ENCODE data around the gene SLC1A3. TPM values are rescaled to one million over a fixed set of nuclear protein-coding genes. Genes with fewer than 3 reads are reported as not detected.

SLC1A3 gene
- total and polyA plus RNA-seq, 11 donors, result 49.5 to 153 (median 66.1) TPM

GRCh38 chr5:36710039-36710438 is 103.6 kb downstream of the SLC1A3 start:
- H3K27ac ChIP-seq, result no peak overlapping the region
- intact Hi-C loops (cut with DNase I), result no loop called here
- TF ChIP-seq CTCF (IDR thresholded peaks at IDR 0.05), result no peak
- TF ChIP-seq POLR2A (IDR thresholded peaks at IDR 0.05), result no peak
- WGBS, 4 donors, result 55 to 80% (median 71%) methylated on average over 3 of the region's 3 CpGs
- H3K9me3 ChIP-seq, result peaks cover 0 to 13% (median 0%) of the 10 kb centered on the region in 12 donors
- ATAC-seq (no peak), DNase-seq (no peak)
- no peaks in the 10 kb centered on the region for H3K27me3 ChIP-seq
- H3K4me1 ChIP-seq, result peaks cover 0 to 14% (median 0%) of the 10 kb centered on the region in 12 donors
- no peaks in the 10 kb centered on the region for H3K36me3 ChIP-seq
- H3K4me3 ChIP-seq, result no peak overlapping the region

GRCh38 chr5:36712706-36713105 is 106.3 kb downstream of the SLC1A3 start:
- WGBS, 4 donors, result 61 to 73% (median 65%) methylated on average over 3 of the region's 3 CpGs

GRCh38 chr5:36713541-36713940 is 107.1 kb downstream of the SLC1A3 start:
- Histone ChIP-seq H3K27me3 (no peaks in the 10 kb centered on the region), H3K4me1 (peaks cover 0 to 14% (median 0%) of the 10 kb centered on the region in 12 donors), H3K4me3 (no peak overlapping the region), H3K9me3 (no peaks in the 10 kb centered on the region), H3K36me3 (no peaks in the 10 kb centered on the region), H3K27ac (no peak overlapping the region)
- DNase-seq (no peak), ATAC-seq (no peak)
- no peak for TF ChIP-seq CTCF (IDR thresholded peaks at IDR 0.05)
- no peak for TF ChIP-seq POLR2A (IDR thresholded peaks at IDR 0.05)
- 27 to 46% (median 38%) methylated on average over 2 of the region's 2 CpGs for WGBS, 4 donors
- intact Hi-C loops (cut with DNase I), result no loop called here

More at GRCh38 chr5:36712706-36713105, 106.3 kb downstream of the SLC1A3 start:
- Histone ChIP-seq H3K4me1 (peaks cover 0 to 14% (median 0%) of the 10 kb centered on the region in 12 donors), H3K36me3 (no peaks in the 10 kb centered on the region), H3K4me3 (no peak overlapping the region), H3K27ac (no peak overlapping the region), H3K9me3 (peaks cover 0 to 6% (median 0%) of the 10 kb centered on the region in 12 donors), H3K27me3 (no peaks in the 10 kb centered on the region)
- intact Hi-C loops (cut with DNase I), result no loop called here
- TF ChIP-seq POLR2A (IDR thresholded peaks at IDR 0.05), result no peak
- no peak for TF ChIP-seq CTCF (IDR thresholded peaks at IDR 0.05)
- no peak for ATAC-seq
- DNase-seq, result no peak

GRCh38 chr5:36717131-36717695 is 110.8 kb downstream of the SLC1A3 start:
- no peak for DNase-seq
- TF ChIP-seq CTCF (IDR thresholded peaks at IDR 0.05) (no peak), POLR2A (IDR thresholded peaks at IDR 0.05) (no peak)
- intact Hi-C loops (cut with DNase I), result no loop called here
- H3K4me3 ChIP-seq, result no peak overlapping the region
- H3K27ac ChIP-seq, result no peak overlapping the region
- ATAC-seq, result no peak
- H3K9me3 ChIP-seq, result no peaks in the 10 kb centered on the region
- H3K36me3 ChIP-seq, result no peaks in the 10 kb centered on the region
- H3K27me3 ChIP-seq, result no peaks in the 10 kb centered on the region
- H3K4me1 ChIP-seq, result peaks cover 0 to 14% (median 0%) of the 10 kb centered on the region in 12 donors
- WGBS, 4 donors, result 67 to 72% (median 70%) methylated on average over 4 of the region's 4 CpGs

Data from heart left ventricle (tissue), 16 donors.